NCI-H1694 (cell line): ENCODE results near the gene ADAT1.
A peak's percentile ranks its signal among the peaks of the same experiment; 100 is the strongest.

Experiments used
- DNase-seq: peaks from one replicate; lab custom pipeline; 2025; lab: John Stamatoyannopoulos, UW

ADAT1 gene

GRCh38 chr16:75622761-75623605 is at the start of gene ADAT1:
Gene ADAT1 (minus strand): TSS chr16:75623281. CDS start chr16:75620799, 2,482 bp downstream.
- DNase-seq: peak; percentile 95

GRCh38 chr16:75667503-75667902 is 44.4 kb upstream of the ADAT1 start:
- no peak for DNase-seq

GRCh38 chr16:75660726-75661302 is 37.7 kb upstream of the ADAT1 start:
- DNase-seq: no peak

GRCh38 chr16:75660321-75660720 is 37.2 kb upstream of the ADAT1 start:
- DNase-seq: no peak

- no peak for DNase-seq
Observed at GRCh38 chr16:75658175-75658574, 35.1 kb upstream of the ADAT1 start.

GRCh38 chr16:75653922-75654321 is 30.8 kb upstream of the ADAT1 start:
- no peak for DNase-seq

- peak; percentile 42 for DNase-seq
Observed at GRCh38 chr16:75648265-75649076, 25.4 kb upstream of the ADAT1 start.

GRCh38 chr16:75647492-75648264 is 24.6 kb upstream of the ADAT1 start, which contains the start of the genes KARS1 and TERF2IP:
Gene KARS1 (minus strand): TSS chr16:75647665. CDS start chr16:75647639, 26 bp downstream.
Gene TERF2IP (plus strand): TSS chr16:75647773. CDS start chr16:75647883, 110 bp downstream.
- DNase-seq: peak; percentile 84

GRCh38 chr16:75647112-75647491 is 24.0 kb upstream of the ADAT1 start:
- no peak for DNase-seq

GRCh38 chr16:75644240-75645012 is 21.3 kb upstream of the ADAT1 start:
- no peak for DNase-seq

GRCh38 chr16:75640598-75640997 is 17.5 kb upstream of the ADAT1 start:
- DNase-seq: no peak

GRCh38 chr16:75635036-75635435 is 12.0 kb upstream of the ADAT1 start:
- no peak for DNase-seq

GRCh38 chr16:75632857-75633256 is 9.8 kb upstream of the ADAT1 start:
- DNase-seq: no peak

- DNase-seq: no peak
Observed at GRCh38 chr16:75630052-75630451, 7.0 kb upstream of the ADAT1 start.

- no peak for DNase-seq
Observed at GRCh38 chr16:75629132-75629531, 6.1 kb upstream of the ADAT1 start.

- DNase-seq: no peak
Observed at GRCh38 chr16:75628351-75628750, 5.3 kb upstream of the ADAT1 start.

- no peak for DNase-seq
Observed at GRCh38 chr16:75627851-75628250, 4.8 kb upstream of the ADAT1 start.

- no peak for DNase-seq
Observed at GRCh38 chr16:75626806-75627205, 3.7 kb upstream of the ADAT1 start.

GRCh38 chr16:75624921-75625334 is 1.8 kb upstream of the ADAT1 start:
- DNase-seq: no peak

- DNase-seq: peak; percentile 15
Observed at GRCh38 chr16:75621170-75621477, 2.0 kb downstream of the ADAT1 start.
